ENCODE measurements around the gene SLFN12. TPM values are rescaled to one million over a fixed set of nuclear protein-coding genes. Genes with fewer than 3 reads are reported as not detected.
"Not testable (repeated sequence)": the region's sequence is repeated elsewhere in the genome, so short reads cannot be mapped to it uniquely, and the experiment has no call there.

The SLFN12 gene
- total RNA-seq, 6 experiments from 2014 or later: 24.9 to 33.5 (median 30.3) TPM

- no peak for DNase-seq
- Mint-ChIP-seq H3K4me1 (ENCODE audit: low read depth) (peaks cover 40% of the 10 kb centered on the region), H3K27ac (no peak overlapping the region), H3K4me3 (no peak overlapping the region), H3K36me3 (ENCODE audit: low read depth) (peaks cover 61% of the 10 kb centered on the region), H3K27me3 (ENCODE audit: insufficient read depth) (peaks cover 2% of the 10 kb centered on the region; the same call in 1 of the 2 replicates), H3K9me3 (no peaks in the 10 kb centered on the region)
- TF ChIP-seq CTCF (IDR thresholded peaks at IDR 0.05): no peak
Observed at GRCh38 chr17:35428229-35428628, 4.1 kb downstream of the SLFN12 start.

- H3K4me3 Mint-ChIP-seq: no peak overlapping the region
- H3K4me1 Mint-ChIP-seq (ENCODE audit: low read depth): peaks cover 22% of the 10 kb centered on the region
- no peak overlapping the region for H3K27ac Mint-ChIP-seq
- TF ChIP-seq CTCF (IDR thresholded peaks at IDR 0.05): no peak
- H3K36me3 Mint-ChIP-seq (ENCODE audit: low read depth): peaks cover 63% of the 10 kb centered on the region
- DNase-seq: no peak
- H3K9me3 Mint-ChIP-seq: no peaks in the 10 kb centered on the region
- no peaks in the 10 kb centered on the region for H3K27me3 Mint-ChIP-seq (ENCODE audit: insufficient read depth)
Observed at GRCh38 chr17:35423761-35424160, 8.5 kb downstream of the SLFN12 start.

GRCh38 chr17:35421069-35421468, 11.2 kb downstream of the SLFN12 start:
- H3K36me3 Mint-ChIP-seq (ENCODE audit: low read depth): peaks cover 62% of the 10 kb centered on the region
- not testable (repeated sequence) for DNase-seq; H3K9me3 Mint-ChIP-seq; H3K27ac Mint-ChIP-seq; H3K4me3 Mint-ChIP-seq; H3K27me3 Mint-ChIP-seq (ENCODE audit: insufficient read depth)
- H3K4me1 Mint-ChIP-seq (ENCODE audit: low read depth): peaks cover 22% of the 10 kb centered on the region

GRCh38 chr17:35416659-35417058, 15.6 kb downstream of the SLFN12 start:
- Mint-ChIP-seq H3K27me3 (ENCODE audit: insufficient read depth) (no peaks in the 10 kb centered on the region), H3K4me3 (no peak overlapping the region), H3K4me1 (ENCODE audit: low read depth) (peaks cover 7% of the 10 kb centered on the region; the same call in 1 of the 2 replicates), H3K36me3 (ENCODE audit: low read depth) (peaks cover 72% of the 10 kb centered on the region), H3K9me3 (peaks cover 10% of the 10 kb centered on the region), H3K27ac (no peak overlapping the region)
- no peak for TF ChIP-seq CTCF (IDR thresholded peaks at IDR 0.05)
- DNase-seq: no peak

GRCh38 chr17:35414707-35415106, 17.6 kb downstream of the SLFN12 start:
- DNase-seq; H3K9me3 Mint-ChIP-seq; H3K4me1 Mint-ChIP-seq (ENCODE audit: low read depth); H3K27ac Mint-ChIP-seq; H3K4me3 Mint-ChIP-seq; H3K27me3 Mint-ChIP-seq (ENCODE audit: insufficient read depth): not testable (repeated sequence)
- peaks cover 76% of the 10 kb centered on the region for H3K36me3 Mint-ChIP-seq (ENCODE audit: low read depth)

GRCh38 chr17:35414247-35414646, 18.1 kb downstream of the SLFN12 start:
- peaks cover 10% of the 10 kb centered on the region for H3K9me3 Mint-ChIP-seq
- H3K36me3 Mint-ChIP-seq (ENCODE audit: low read depth): peaks cover 76% of the 10 kb centered on the region
- DNase-seq: no peak
- H3K27me3 Mint-ChIP-seq (ENCODE audit: insufficient read depth): peaks cover under 1% of the 10 kb centered on the region; the same call in 1 of the 2 replicates
- H3K4me3 Mint-ChIP-seq: no peak overlapping the region
- no peak for TF ChIP-seq CTCF (IDR thresholded peaks at IDR 0.05)
- no peak overlapping the region for H3K27ac Mint-ChIP-seq
- H3K4me1 Mint-ChIP-seq (ENCODE audit: low read depth): no peaks in the 10 kb centered on the region

- Mint-ChIP-seq H3K9me3 (no peaks in the 10 kb centered on the region), H3K27ac (no peak overlapping the region), H3K4me1 (ENCODE audit: low read depth) (no peaks in the 10 kb centered on the region), H3K36me3 (ENCODE audit: low read depth) (peaks cover 56% of the 10 kb centered on the region), H3K27me3 (ENCODE audit: insufficient read depth) (peaks cover 1% of the 10 kb centered on the region), H3K4me3 (no peak overlapping the region)
- no peak for DNase-seq
- TF ChIP-seq CTCF (IDR thresholded peaks at IDR 0.05): no peak
Observed at GRCh38 chr17:35407531-35407930, 24.8 kb downstream of the SLFN12 start.

All from HFFc6 (cell line).